Endothelial cell of umbilical vein (primary cell): ENCODE measurements around the gene SOX15. TPM values are rescaled to one million over a fixed set of nuclear protein-coding genes. Genes with fewer than 3 reads are reported as not detected.

Source experiments
- BruUV-seq: library from RNA; stranded (reverse); fragments of 400-500 nt; replicated peaks from 2 replicates; lab custom pipeline; 2021; lab: Mats Ljungman, UMichigan
- CTCF ChIA-PET: fragments of 300-600, 350-600 bp; sonication (Branson Sonifier 250); formaldehyde crosslinking; loops from one replicate; lab custom pipeline; 2021; ENCODE audit warnings: antibody characterized with exemption, inconsistent platforms; lab: Charles Lee
- POLR2A ChIA-PET: fragments of 300-600, 350-600 bp; sonication (Branson Sonifier 250); formaldehyde crosslinking; loops from one replicate; lab custom pipeline; 2021; ENCODE audit warnings: antibody characterized with exemption, inconsistent platforms; lab: Charles Lee
- DNase-seq: peaks from one replicate; pipeline ENCODE4 v3.0.0-alpha.2; 2011; ENCODE audit warnings: low read depth, low spot score
- FAIRE-seq: peaks from 2 replicates; lab custom pipeline; 2011; peaks lifted over from hg19 to GRCh38; lab: Jason Lieb, UNC
- H2AFZ ChIP-seq: 2 replicates; pipeline ENCODE4 v1.6.0; 2012; ENCODE audit warnings: low read depth, low read length, control low read depth, inconsistent platforms
- H3K27ac ChIP-seq: 2 replicates; pipeline ENCODE4 v1.5.1; 2011; ENCODE audit warnings: low read depth, mild to moderate bottlenecking, control low read depth, low read length, moderate library complexity; ENCODE audit not compliant: insufficient read depth
- H3K27me3 ChIP-seq, 2 experiments: 2 replicates each; pipeline versions ENCODE4 v1.6.0 to v1.6.1; 2011; ENCODE audit warnings: low read length in 2 of 2, mixed read lengths in 1 of 2; ENCODE audit not compliant: control insufficient read depth in 2 of 2, insufficient read depth in 2 of 2
- H3K36me3 ChIP-seq, 2 experiments: 2 replicates in 1 of 2; 3 replicates in 1 of 2; pipeline ENCODE4 v1.5.1; 2011; ENCODE audit warnings: low read length in 2 of 2, mild to moderate bottlenecking in 1 of 2, moderate library complexity in 1 of 2; ENCODE audit not compliant: control insufficient read depth in 2 of 2, insufficient read depth in 2 of 2; ENCODE audit errors: extremely low read depth in 1 of 2
- H3K4me1 ChIP-seq: 3 replicates; pipeline ENCODE4 v1.5.1; 2011; ENCODE audit warnings: mild to moderate bottlenecking, low read length; ENCODE audit not compliant: control insufficient read depth, insufficient read depth; ENCODE audit errors: extremely low read depth
- H3K4me2 ChIP-seq: 2 replicates; pipeline ENCODE4 v1.6.1; 2011; ENCODE audit warnings: low read length, control low read depth, mixed read lengths; ENCODE audit not compliant: insufficient read depth
- H3K4me3 ChIP-seq, 3 experiments: fragments of 200-600 bp in 1 of 3; sonication (generic), shearing (Covaris generic) in 1 of 3; replicated peaks in 1 of 3; 2 replicates each; pipeline ENCODE4 v1.5.1; 2011 to 2016; ENCODE audit warnings: control low read depth in 3 of 3, low read length in 3 of 3, mild to moderate bottlenecking in 2 of 3, inconsistent platforms in 1 of 3, low read depth in 1 of 3, moderate library complexity in 1 of 3; ENCODE audit not compliant: insufficient read depth in 1 of 3
- H3K79me2 ChIP-seq: 2 replicates; pipeline ENCODE4 v1.6.0; 2012; ENCODE audit warnings: low read length, inconsistent platforms; ENCODE audit not compliant: control insufficient read depth, insufficient read depth
- H3K9ac ChIP-seq: replicated peaks from 2 replicates; pipeline ENCODE3; 2011; ENCODE audit warnings: low read length, control low read depth; ENCODE audit not compliant: insufficient read depth; ENCODE audit errors: extremely low read depth
- H3K9me1 ChIP-seq: replicated peaks from 3 replicates; pipeline ENCODE4 v1.6.0; 2011; ENCODE audit warnings: mild to moderate bottlenecking, low read length; ENCODE audit not compliant: control insufficient read depth, insufficient read depth; ENCODE audit errors: extremely low read depth
- H3K9me3 ChIP-seq: replicated peaks from 2 replicates; pipeline ENCODE4 v1.5.1; 2012; ENCODE audit warnings: low read length, inconsistent platforms; ENCODE audit not compliant: control insufficient read depth, insufficient read depth
- H4K20me1 ChIP-seq: replicated peaks from 2 replicates; pipeline ENCODE3; 2011; ENCODE audit warnings: mild to moderate bottlenecking, low read length; ENCODE audit not compliant: control insufficient read depth, insufficient read depth; ENCODE audit errors: extremely low read depth
- CTCF ChIP-seq, 2 donors: IDR thresholded peaks; 1 replicate in 1 of 2; 2 replicates in 1 of 2; pipeline ENCODE4 v1.5.1; 2011; ENCODE audit warnings: low read length in 2 of 2, mild to moderate bottlenecking in 2 of 2, moderate library complexity in 2 of 2, control low read depth in 1 of 2, inconsistent platforms in 1 of 2, low read depth in 1 of 2; ENCODE audit not compliant: insufficient read depth in 1 of 2; ENCODE audit errors: extremely low read depth in 1 of 2
- EZH2 ChIP-seq: IDR thresholded peaks from 2 replicates; pipeline ENCODE4 v1.6.1; 2012; ENCODE audit warnings: borderline replicate concordance, low read depth, mild to moderate bottlenecking, moderate library complexity, low read length, inconsistent platforms; ENCODE audit not compliant: severe bottlenecking
- FOS ChIP-seq: IDR thresholded peaks from 2 replicates; pipeline ENCODE4 v1.6.1; 2011; ENCODE audit warnings: mild to moderate bottlenecking, low read length, moderate library complexity, borderline replicate concordance; ENCODE audit not compliant: insufficient read depth
- GATA2 ChIP-seq: IDR thresholded peaks from 2 replicates; pipeline ENCODE4 v1.7.0; 2011; ENCODE audit warnings: low read depth, mild to moderate bottlenecking, moderate library complexity, mixed read lengths, low read length; ENCODE audit not compliant: insufficient read length, insufficient read depth
- JUN ChIP-seq: IDR thresholded peaks from 2 replicates; pipeline ENCODE4 v1.6.1; 2011; ENCODE audit warnings: borderline replicate concordance, low read depth; ENCODE audit not compliant: insufficient read length, insufficient read depth
- MAX ChIP-seq: IDR thresholded peaks from 2 replicates; pipeline ENCODE4 v1.6.1; 2011; ENCODE audit not compliant: insufficient read depth, insufficient read length
- MYC ChIP-seq: IDR thresholded peaks from one replicate; pipeline ENCODE4 v1.6.1; 2011; ENCODE audit warnings: mild to moderate bottlenecking, low read depth, low read length
- POLR2A ChIP-seq: IDR thresholded peaks from 2 replicates; pipeline ENCODE4 v1.6.1; 2012; ENCODE audit warnings: low read depth, mild to moderate bottlenecking, control low read depth, low read length
- POLR2AphosphoS5 ChIP-seq: IDR thresholded peaks from 2 replicates; pipeline ENCODE4 v1.6.1; 2012; ENCODE audit warnings: low read depth, mild to moderate bottlenecking, control low read depth, low read length, moderate library complexity; ENCODE audit not compliant: insufficient read depth
- dilution Hi-C: fragments of 300-500 bp; cut with MboI; formaldehyde crosslinking; loops from one replicate; pipeline ENCODE4 v1.15.0; 2019; ENCODE audit warnings: low sequenced_read_pairs; ENCODE audit not compliant: extremely low pct_ligation_motif_present
- intact Hi-C: fragments of 100-400 bp; cut with micrococcal nuclease; formaldehyde crosslinking; loops from one replicate; pipeline ENCODE4 v1.10.0; 2022
- polyA plus RNA-seq, 4 experiments: library from polyadenylated mRNA; depleted of rRNA in 3 of 4; stranded (reverse) in 3 of 4; unstranded in 1 of 4; fragments of >200 nt; gene quantifications; 2 replicates each; pipeline versions ENCODE4 v1.2.1 to v1.2.3, GENCODE V29; 2011 to 2012; ENCODE audit warnings: missing spikeins in 1 of 4
- total RNA-seq: library from RNA; stranded (reverse); gene quantifications from 2 replicates; pipeline ENCODE4 v1.2.3, GENCODE V29; 2021

Gene SOX15
- total and polyA plus RNA-seq, 2 donors (not counting 3 experiments of a cell fraction or from before 2014, with no cell fraction given): 0.26 to 0.46 TPM

- Histone ChIP-seq H3K36me3 (no peaks in the 10 kb centered on the region), H2AFZ (no peak overlapping the region), H3K4me3 (no peak overlapping the region), H3K9me1 (no peaks in the 10 kb centered on the region), H4K20me1 (no peaks in the 10 kb centered on the region), H3K9ac (no peak overlapping the region), H3K9me3 (no peaks in the 10 kb centered on the region), H3K27ac (no peak overlapping the region), H3K4me1 (peaks cover 10% of the 10 kb centered on the region), H3K4me2 (no peak overlapping the region), H3K27me3 (no peaks in the 10 kb centered on the region), H3K79me2 (no peaks in the 10 kb centered on the region)
- ChIA-PET CTCF (interaction anchor here (1.4 to 5.1 kb wide), 3 partner anchors 10 to 36 kb away, joined by 4 to 32 read pairs (median 20); no protein-coding TSS in a partner anchor), POLR2A (no interaction called here)
- no peak for DNase-seq
- TF ChIP-seq JUN: no peak
- TF ChIP-seq EZH2: no peak
- no peak for TF ChIP-seq POLR2A
- TF ChIP-seq GATA2: no peak
- no peak for TF ChIP-seq POLR2AphosphoS5
- no peak for TF ChIP-seq MAX
- TF ChIP-seq FOS: no peak
- no peak for TF ChIP-seq CTCF (IDR thresholded peaks at IDR 0.05; ENCODE audit: extremely low read depth in 1 of 2, insufficient read depth in 1 of 2, low read depth in 1 of 2, low read length in 2 of 2)
- TF ChIP-seq MYC: no peak
- FAIRE-seq: no peak
- intact Hi-C loops (no loop called here), dilution Hi-C loops (no loop called here)
- BruUV-seq: no TSS peak
Observed at GRCh38 chr17:7550344-7550743, 39.5 kb downstream of the SOX15 start.
